Motor neuron (in vitro differentiated cells): ENCODE data around the gene PIK3R5. TPM values are rescaled to one million over a fixed set of nuclear protein-coding genes. Genes with fewer than 3 reads are reported as not detected.

ENCODE experiments used
- ATAC-seq, 8 experiments: fragments of 200-7000 bp; cut with Tn5 transposase; replicated peaks in 6 of 8; 2 replicates each; pipeline ENCODE4 v1.8.0; 2021; ENCODE audit warnings: mild to moderate bottlenecking in 8 of 8, moderate library complexity in 8 of 8
- H3K27ac ChIP-seq, 2 donors: fragments of 250-450 bp; sonication (Bioruptor Pico); 2 replicates each; pipeline ENCODE4 v1.9.0; 2021; ENCODE audit warnings: antibody characterized with exemption in 2 of 2, mild to moderate bottlenecking in 2 of 2, moderate library complexity in 1 of 2
- H3K4me1 ChIP-seq, 2 donors: fragments of 250-450 bp; sonication (Bioruptor Pico); replicated peaks in 1 of 2; 2 replicates each; pipeline ENCODE4 v1.6.1; 2021; ENCODE audit warnings: antibody characterized with exemption in 2 of 2, mild to moderate bottlenecking in 2 of 2, moderate library complexity in 1 of 2
- H3K4me3 ChIP-seq, 5 donors: fragments of 250-450 bp; sonication (Bioruptor Pico); 2 replicates each; pipeline ENCODE4 v1.9.0; 2021; ENCODE audit warnings: antibody characterized with exemption in 5 of 5, mild to moderate bottlenecking in 5 of 5, moderate library complexity in 4 of 5
- WGBS, 10 experiments: fragments of 450-650 bp; shearing (Covaris generic); methylation state at CpG; one replicate each; pipeline ENCODE4 v1.0.0; 2022; 5-methylcytosine and 5-hydroxymethylcytosine counted together
- in situ Hi-C, 9 experiments: fragments of 400-800 bp; cut with MboI; loops; one replicate each; pipeline ENCODE4 v1.15.0; 2021; ENCODE audit warnings: low sequenced_read_pairs in 9 of 9, low pct_unique_long_range_greater_than_20kb in 2 of 9; ENCODE audit not compliant: unreplicated experiment in 9 of 9
- total RNA-seq, 8 experiments: library from RNA; unstranded; fragments of 300-600 nt; gene quantifications; 2 replicates each; pipeline versions ENCODE4 v1.2.3 to v1.2.4, GENCODE V29; 2022

PIK3R5 gene
- total RNA-seq, 8 experiments from 2014 or later = 0.27 to 1.7 (median 0.86) TPM

DNA sequence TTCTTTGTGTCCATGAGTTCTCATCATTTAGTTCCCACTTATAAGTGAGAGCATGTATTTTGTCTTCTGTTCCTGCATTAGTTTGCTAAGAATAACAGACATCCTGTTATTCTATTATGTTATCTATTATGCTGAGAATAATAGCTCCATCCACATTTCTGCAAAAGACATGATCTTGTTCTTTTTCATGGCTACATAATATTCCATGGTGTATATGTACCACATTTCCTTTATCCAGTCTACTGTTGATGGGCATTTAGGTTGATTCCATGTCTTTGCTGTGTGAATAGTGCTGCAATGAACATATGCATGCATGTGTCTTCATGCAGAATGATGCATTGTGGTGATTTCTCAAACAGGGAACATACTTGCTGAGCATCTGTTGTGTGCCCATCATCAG lies 21.4 kb downstream of the PIK3R5 start:
- in situ Hi-C loops = no loop called here

DNA sequence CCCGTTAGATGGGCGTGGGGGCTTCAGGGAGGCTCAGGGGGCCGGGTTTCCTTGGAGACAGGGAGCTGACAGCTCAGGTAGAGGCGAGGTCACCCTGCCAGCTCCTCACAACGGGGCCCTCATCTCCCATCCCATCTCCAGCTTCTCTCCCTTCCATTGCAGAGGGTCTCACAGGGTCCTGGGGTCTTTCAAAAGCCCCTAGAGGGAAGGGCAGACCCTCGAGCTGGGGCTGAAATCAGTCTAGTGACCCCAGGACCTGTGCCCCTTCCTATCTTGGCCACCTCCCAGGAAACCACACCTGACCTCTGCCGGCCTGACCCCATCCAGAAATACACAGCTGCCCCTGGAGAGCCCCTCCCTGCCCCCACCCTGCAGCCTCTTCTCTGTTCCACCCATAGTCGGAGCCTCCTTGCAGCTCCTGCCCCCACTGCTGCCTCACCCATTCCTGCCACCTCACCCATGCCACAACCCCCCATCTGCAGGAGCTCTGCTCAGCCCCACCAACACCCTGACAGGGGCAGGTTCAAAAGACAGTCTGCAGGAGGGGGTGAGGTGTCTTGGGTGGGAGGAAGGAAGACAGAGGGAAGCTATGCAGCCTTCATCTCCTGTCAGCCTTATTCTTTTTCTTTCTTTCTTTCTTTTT lies 23.4 kb downstream of the PIK3R5 start:
- in situ Hi-C loops = no loop called here
- H3K4me1 ChIP-seq = no peaks in the 10 kb centered on the region
- no peak overlapping the region for H3K27ac ChIP-seq
- no peak for ATAC-seq
- 60 to 80% methylated on average over 1 of the region's 8 CpGs; no CpG with 5 or more reads in 8 of the 10 experiments for WGBS, 10 experiments
- H3K4me3 ChIP-seq = no peak overlapping the region

More for the DNA sequence above, 21.4 kb downstream of the PIK3R5 start:
- H3K27ac ChIP-seq = no peak overlapping the region
- no peak overlapping the region for H3K4me3 ChIP-seq
- no peak for ATAC-seq
- H3K4me1 ChIP-seq = no peaks in the 10 kb centered on the region

DNA sequence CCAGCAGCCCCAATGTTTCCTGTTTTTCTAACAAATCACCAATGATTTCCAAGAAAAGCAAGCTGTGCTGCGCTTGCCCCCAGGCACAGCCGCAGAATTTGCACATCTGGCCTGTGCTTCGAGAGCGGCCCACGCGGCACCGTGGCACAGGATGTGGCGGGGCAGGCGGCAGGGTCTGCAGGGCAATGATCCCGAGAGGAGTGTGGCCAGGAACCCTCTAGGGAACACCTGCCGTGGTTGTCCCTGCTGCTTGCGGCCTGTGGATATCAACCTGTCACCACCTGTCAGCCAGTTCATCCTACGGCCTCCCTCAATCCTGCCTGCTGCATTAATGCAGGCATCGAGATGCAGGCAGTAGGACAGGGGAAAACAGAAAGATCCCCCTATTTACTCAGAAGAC lies 24.0 kb downstream of the PIK3R5 start:
- Histone ChIP-seq H3K4me1 (no peaks in the 10 kb centered on the region), H3K4me3 (no peak overlapping the region), H3K27ac (no peak overlapping the region)
- in situ Hi-C loops = no loop called here
- WGBS, 10 experiments = 53 to 100% (median 97%) methylated on average over 1 to 7 of the region's 14 CpGs; no CpG with 5 or more reads in 2 of the 10 experiments
- ATAC-seq = no peak

DNA sequence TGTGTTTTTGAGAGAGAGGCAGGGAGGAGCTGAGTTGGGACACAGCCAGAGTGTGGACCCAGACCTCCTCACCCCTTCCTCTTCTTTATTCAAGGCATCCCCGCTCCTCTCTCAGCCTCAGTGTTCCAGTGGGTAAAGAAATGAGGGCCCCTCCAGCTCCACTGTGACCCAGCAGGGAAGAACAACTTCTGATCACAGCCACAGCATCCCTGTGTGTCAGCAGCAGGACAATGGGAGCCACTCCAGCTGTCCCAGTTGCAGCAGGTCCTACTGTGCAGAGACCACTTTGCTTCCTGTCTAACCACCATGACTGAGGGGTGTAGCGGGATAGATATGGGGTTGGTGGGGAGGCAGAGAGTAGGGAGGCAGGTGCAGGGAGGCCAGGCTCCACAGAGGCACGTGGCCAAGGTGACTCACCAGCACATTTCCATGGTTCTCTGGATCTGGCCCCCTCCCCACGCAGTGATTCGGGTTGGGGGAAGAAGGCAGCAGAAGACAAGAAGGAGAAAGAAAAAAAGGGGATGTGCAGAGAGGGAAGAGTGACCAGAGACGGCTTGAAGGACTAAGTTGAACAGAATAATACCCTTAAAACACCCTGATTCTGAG lies 24.5 kb downstream of the PIK3R5 start:
- no peak overlapping the region for H3K27ac ChIP-seq
- in situ Hi-C loops = no loop called here
- no peak overlapping the region for H3K4me3 ChIP-seq
- 25 to 100% (median 50%) methylated on average over 1 to 4 of the region's 6 CpGs; no CpG with 5 or more reads in 1 of the 10 experiments for WGBS, 10 experiments
- ATAC-seq = no peak
- no peaks in the 10 kb centered on the region for H3K4me1 ChIP-seq

DNA sequence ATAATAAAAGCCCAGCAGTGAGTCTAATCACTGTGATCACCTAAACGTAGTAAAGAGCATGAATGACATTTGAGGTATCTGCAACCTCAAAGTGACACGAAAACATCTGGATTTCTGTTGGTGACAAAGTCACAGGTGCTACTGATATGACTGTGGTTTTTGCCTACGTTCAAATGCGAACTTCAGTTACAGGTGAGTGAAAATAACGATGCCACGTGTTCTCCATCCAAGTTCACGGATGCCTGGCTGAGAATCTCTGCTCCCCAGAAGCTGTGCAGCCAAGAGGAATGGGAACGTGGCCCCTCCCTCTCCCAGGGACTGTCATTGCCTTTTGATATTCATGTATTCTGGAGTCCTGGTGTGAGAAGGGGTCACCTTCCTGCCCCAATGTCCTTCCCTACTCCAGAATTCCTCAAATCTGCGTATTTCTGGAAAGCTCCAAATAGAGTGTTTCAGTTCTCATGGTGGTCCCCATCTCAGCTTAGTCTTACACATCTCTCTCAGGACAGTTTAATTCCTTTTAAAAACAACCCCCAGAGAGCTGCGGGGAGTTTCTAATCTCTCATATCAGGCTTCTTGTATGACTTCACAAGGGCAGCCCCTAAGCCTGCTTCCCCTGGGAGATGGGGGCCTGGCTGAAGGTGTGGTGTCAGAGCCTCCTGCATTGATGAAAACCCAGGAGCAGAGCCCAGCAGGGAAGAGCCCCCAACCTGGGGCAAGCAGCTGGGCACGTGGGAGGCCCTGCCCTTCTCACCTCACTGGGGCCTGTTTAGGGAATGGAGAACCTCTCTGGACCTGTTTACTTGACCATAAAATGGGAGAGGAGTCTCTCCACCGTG lies 25.8 kb downstream of the PIK3R5 start:
- no peak for ATAC-seq
- WGBS, 10 experiments = 4 to 70% (median 52%) methylated on average over 3 to 8 of the region's 12 CpGs; no CpG with 5 or more reads in 1 of the 10 experiments
- H3K27ac ChIP-seq = no peak overlapping the region
- in situ Hi-C loops = no loop called here
- H3K4me1 ChIP-seq = no peaks in the 10 kb centered on the region
- no peak overlapping the region for H3K4me3 ChIP-seq

- ATAC-seq = no peak
- Histone ChIP-seq H3K4me1 (no peaks in the 10 kb centered on the region), H3K27ac (no peak overlapping the region), H3K4me3 (no peak overlapping the region)
- in situ Hi-C loops = no loop called here
- 17 to 90% (median 77%) methylated on average over 2 to 5 of the region's 5 CpGs; no CpG with 5 or more reads in 3 of the 10 experiments for WGBS, 10 experiments
Observed at GRCh38 chr17:8938933-8939332, 26.6 kb downstream of the PIK3R5 start.

DNA sequence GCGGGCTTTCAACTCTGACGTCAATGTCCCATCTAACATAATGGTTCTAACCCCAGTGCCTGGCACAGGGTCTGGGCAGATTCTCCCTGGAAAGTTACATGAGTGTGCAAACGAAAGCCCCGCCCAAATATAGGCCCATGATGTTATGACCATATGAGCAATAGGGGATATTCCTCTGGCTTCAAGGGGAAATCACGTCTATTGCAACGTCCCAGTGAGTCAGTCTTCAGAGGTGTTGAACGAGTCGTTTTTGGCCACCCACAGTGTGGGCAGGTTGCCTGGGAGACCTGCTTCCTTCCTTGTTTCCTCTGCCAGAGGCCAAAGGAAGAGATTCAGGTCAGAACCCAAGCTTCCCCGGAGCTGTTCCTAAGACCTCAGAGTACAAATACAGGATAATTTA lies 30.3 kb downstream of the PIK3R5 start:
- 33 to 91% (median 79%) methylated on average over 1 to 7 of the region's 9 CpGs; no CpG with 5 or more reads in 2 of the 10 experiments for WGBS, 10 experiments
- H3K4me1 ChIP-seq = no peaks in the 10 kb centered on the region
- no peak overlapping the region for H3K27ac ChIP-seq
- ATAC-seq = no peak
- in situ Hi-C loops = no loop called here
- H3K4me3 ChIP-seq = no peak overlapping the region

DNA sequence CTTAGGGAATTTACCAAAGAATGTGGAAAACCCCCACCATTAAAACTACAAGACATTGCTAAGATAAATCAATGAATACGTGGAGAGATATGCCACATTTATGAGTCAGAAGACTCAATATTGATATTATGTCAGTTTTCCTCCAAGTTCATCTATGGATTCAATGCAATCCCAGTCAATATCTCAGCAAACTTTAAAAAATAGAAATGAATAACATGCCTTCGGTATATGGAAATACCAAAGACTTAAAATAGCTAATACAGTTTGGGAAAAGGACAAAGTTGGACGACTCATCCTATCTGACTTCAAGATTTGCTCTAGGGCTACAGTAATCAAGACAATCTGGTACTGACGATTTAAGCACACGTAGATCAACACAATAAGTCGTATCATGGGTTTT lies 31.2 kb downstream of the PIK3R5 start:
- 7 to 92% (median 75%) methylated on average over 2 to 6 of the region's 6 CpGs; no CpG with 5 or more reads in 1 of the 10 experiments for WGBS, 10 experiments
- H3K27ac ChIP-seq = no peak overlapping the region
- in situ Hi-C loops = no loop called here
- no peak overlapping the region for H3K4me3 ChIP-seq
- H3K4me1 ChIP-seq = no peaks in the 10 kb centered on the region
- ATAC-seq = no peak

DNA sequence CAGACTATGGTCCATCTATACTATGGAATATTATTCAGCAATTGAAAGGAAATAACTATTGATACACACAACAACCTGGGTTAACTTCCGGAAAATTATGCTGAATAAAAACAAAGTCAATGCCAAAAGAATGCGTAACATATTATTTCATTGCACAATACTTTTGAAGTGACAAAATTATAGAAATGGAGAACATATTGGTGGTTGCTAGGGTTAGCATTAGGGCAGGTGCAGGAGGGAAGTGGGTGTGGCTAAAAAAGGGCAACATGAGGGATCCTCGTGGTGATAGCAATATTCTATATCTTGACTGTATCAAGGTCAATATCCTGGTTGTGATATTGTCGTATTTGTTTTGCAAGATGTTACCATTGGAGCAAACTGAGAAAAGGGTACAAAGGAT lies 34.9 kb downstream of the PIK3R5 start:
- ATAC-seq = no peak
- Histone ChIP-seq H3K4me3 (no peak overlapping the region), H3K27ac (no peak overlapping the region), H3K4me1 (no peaks in the 10 kb centered on the region)
- WGBS, 10 experiments = 44 to 93% (median 79%) methylated on average over 2 to 4 of the region's 4 CpGs
- in situ Hi-C loops = no loop called here

GRCh38 chr17:8928347-8928746 lies 37.2 kb downstream of the PIK3R5 start:
- ATAC-seq = no peak

GRCh38 chr17:8927395-8927794 lies 38.1 kb downstream of the PIK3R5 start:
- Histone ChIP-seq H3K4me1 (no peaks in the 10 kb centered on the region), H3K4me3 (no peak overlapping the region), H3K27ac (no peak overlapping the region)
- no peak for ATAC-seq
- in situ Hi-C loops = no loop called here
- 40 to 92% (median 60%) methylated on average over 1 to 2 of the region's 3 CpGs; no CpG with 5 or more reads in 5 of the 10 experiments for WGBS, 10 experiments

More at GRCh38 chr17:8928347-8928746, 37.2 kb downstream of the PIK3R5 start:
- in situ Hi-C loops = no loop called here
- Histone ChIP-seq H3K4me3 (no peak overlapping the region), H3K4me1 (no peaks in the 10 kb centered on the region), H3K27ac (no peak overlapping the region)

- in situ Hi-C loops = no loop called here
- Histone ChIP-seq H3K27ac (no peak overlapping the region), H3K4me3 (no peak overlapping the region), H3K4me1 (no peaks in the 10 kb centered on the region)
- WGBS, 10 experiments = 23 to 76% (median 52%) methylated on average over 1 to 4 of the region's 4 CpGs; no CpG with 5 or more reads in 2 of the 10 experiments
- ATAC-seq = no peak
Observed at GRCh38 chr17:8925808-8926207, 39.7 kb downstream of the PIK3R5 start.

DNA sequence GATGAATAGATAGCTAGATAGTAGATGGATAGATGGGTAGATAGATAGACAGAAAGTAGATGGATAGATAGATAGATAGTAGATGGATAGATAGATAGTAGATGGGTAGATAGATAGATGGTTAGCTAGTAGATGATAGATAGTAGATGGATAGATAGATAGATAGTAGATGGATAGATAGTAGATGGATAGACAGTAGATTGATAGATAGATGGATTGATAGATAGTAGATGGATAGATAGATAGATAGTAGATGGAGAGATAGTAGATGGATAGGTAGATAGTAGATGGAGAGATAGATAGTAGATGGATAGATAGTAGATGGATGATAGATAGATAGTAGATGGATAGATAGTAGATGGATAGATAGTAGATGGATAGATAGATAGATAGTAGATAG lies 40.4 kb downstream of the PIK3R5 start:
- no peaks in the 10 kb centered on the region for H3K4me1 ChIP-seq
- H3K4me3 ChIP-seq = no peak overlapping the region
- no peak for ATAC-seq
- no peak overlapping the region for H3K27ac ChIP-seq
- in situ Hi-C loops = no loop called here
